ENCODE data around the gene MMEL1.
"Not testable (repeated sequence)": the region's sequence is repeated elsewhere in the genome, so short reads cannot be mapped to it uniquely, and the experiment has no call there.

Gene MMEL1

GRCh38 chr1:2628191-2628932 lies 4.5 kb downstream of the MMEL1 start:
- DNase-seq (ENCODE audit: low spot score): no peak

GRCh38 chr1:2627746-2628145 lies 5.1 kb downstream of the MMEL1 start:
- no peak for DNase-seq (ENCODE audit: low spot score)

GRCh38 chr1:2625748-2626147 lies 7.1 kb downstream of the MMEL1 start:
- not testable (repeated sequence) for DNase-seq (ENCODE audit: low spot score)

GRCh38 chr1:2625311-2625710 lies 7.5 kb downstream of the MMEL1 start:
- no peak for DNase-seq (ENCODE audit: low spot score)

GRCh38 chr1:2624735-2625300 lies 8.0 kb downstream of the MMEL1 start:
- DNase-seq (ENCODE audit: low spot score): no peak

- DNase-seq (ENCODE audit: low spot score): no peak
These were observed 9.1 kb downstream of the MMEL1 start for GRCh38 chr1:2623571-2624337.

- DNase-seq (ENCODE audit: low spot score): no peak
These were observed 14.8 kb downstream of the MMEL1 start for GRCh38 chr1:2617971-2618470.

- no peak for DNase-seq (ENCODE audit: low spot score)
These were observed 18.7 kb downstream of the MMEL1 start for GRCh38 chr1:2614145-2614544.

GRCh38 chr1:2612591-2613365 lies 20.0 kb downstream of the MMEL1 start:
- no peak for DNase-seq (ENCODE audit: low spot score)

GRCh38 chr1:2611621-2612437 lies 21.0 kb downstream of the MMEL1 start:
- no peak for DNase-seq (ENCODE audit: low spot score)

- no peak for DNase-seq (ENCODE audit: low spot score)
These were observed 21.8 kb downstream of the MMEL1 start for GRCh38 chr1:2611031-2611501.

- DNase-seq (ENCODE audit: low spot score): no peak
These were observed 22.5 kb downstream of the MMEL1 start for GRCh38 chr1:2610036-2610959.

- DNase-seq (ENCODE audit: low spot score): no peak
These were observed 23.3 kb downstream of the MMEL1 start for GRCh38 chr1:2609319-2610035.

GRCh38 chr1:2607641-2608091 lies 25.1 kb downstream of the MMEL1 start:
- DNase-seq (ENCODE audit: low spot score): no peak

- no peak for DNase-seq (ENCODE audit: low spot score)
These were observed 25.8 kb downstream of the MMEL1 start for GRCh38 chr1:2606881-2607621.

GRCh38 chr1:2606396-2606880 lies 26.4 kb downstream of the MMEL1 start:
- no peak for DNase-seq (ENCODE audit: low spot score)

GRCh38 chr1:2605509-2606395 lies 27.1 kb downstream of the MMEL1 start:
- DNase-seq (ENCODE audit: low spot score): no peak
